Muscle of leg (tissue), 11 donors: ENCODE measurements around the gene PLEK2. TPM values are rescaled to one million over a fixed set of nuclear protein-coding genes. Genes with fewer than 3 reads are reported as not detected.

Experiments used
- DNase-seq: peaks from one replicate; pipeline ENCODE4 v3.0.0; 2013
- H3K27ac ChIP-seq: one replicate; pipeline ENCODE4 v1.5.1; 2013; ENCODE audit warnings: mild to moderate bottlenecking, low read length, control low read depth
- H3K27me3 ChIP-seq: one replicate; pipeline ENCODE4 v1.6.1; 2013; ENCODE audit warnings: low read length; ENCODE audit not compliant: control insufficient read depth, insufficient read depth
- H3K36me3 ChIP-seq: one replicate; pipeline ENCODE4 v1.6.1; 2013; ENCODE audit warnings: low read length; ENCODE audit not compliant: control insufficient read depth, insufficient read depth
- H3K4me1 ChIP-seq: one replicate; pipeline ENCODE4 v1.6.1; 2013; ENCODE audit warnings: low read length; ENCODE audit not compliant: control insufficient read depth, insufficient read depth
- H3K4me3 ChIP-seq: one replicate; pipeline ENCODE4 v1.5.1; 2013; ENCODE audit warnings: low read length, control low read depth
- H3K9me3 ChIP-seq: replicated peaks from 2 replicates; pipeline ENCODE4 v1.6.1; 2013; ENCODE audit warnings: low read depth, low read length; ENCODE audit not compliant: control insufficient read depth
- WGBS: methylation state at CpG from one replicate; pipeline ENCODE4 v1.1.5; 2013; ENCODE audit warnings: missing lambda C conversion rate; ENCODE audit not compliant: insufficient coverage; 5-methylcytosine and 5-hydroxymethylcytosine counted together
- polyA plus RNA-seq, 8 donors: library from polyadenylated mRNA; unstranded; fragments of 120-200 nt; gene quantifications; one replicate each; pipeline versions ENCODE4 v1.2.1 to v1.2.3, GENCODE V29; 2013; ENCODE audit warnings: inconsistent platforms in 1 of 8, low replicate concordance in 1 of 8; ENCODE audit not compliant: insufficient read length in 8 of 8, insufficient read depth in 1 of 8
- total RNA-seq: library from RNA; stranded (reverse); fragments of 120-200 nt; gene quantifications from one replicate; pipeline ENCODE4 v1.2.4, GENCODE V29; 2013

PLEK2 gene
- total and polyA plus RNA-seq, 9 donors = 0.22 to 3.0 (median 0.80) TPM

- Histone ChIP-seq H3K27me3 (peaks cover 9% of the 10 kb centered on the region), H3K9me3 (no peaks in the 10 kb centered on the region)
- 89% methylated on average over 5 of the region's 5 CpGs for WGBS
These were observed 6.2 kb downstream of the PLEK2 start for GRCh38 chr14:67405771-67406170.

GRCh38 chr14:67400434-67400833 is 11.5 kb downstream of the PLEK2 start:
- Histone ChIP-seq H3K4me3 (no peak overlapping the region), H3K4me1 (no peaks in the 10 kb centered on the region), H3K27ac (no peak overlapping the region), H3K27me3 (peaks cover 2% of the 10 kb centered on the region), H3K36me3 (no peaks in the 10 kb centered on the region), H3K9me3 (no peaks in the 10 kb centered on the region)
- 70% methylated on average over 4 of the region's 4 CpGs for WGBS
- no peak for DNase-seq

More at GRCh38 chr14:67405771-67406170, 6.2 kb downstream of the PLEK2 start:
- DNase-seq = no peak
- Histone ChIP-seq H3K27ac (no peak overlapping the region), H3K4me3 (no peak overlapping the region), H3K4me1 (no peaks in the 10 kb centered on the region), H3K36me3 (no peaks in the 10 kb centered on the region)

DNA sequence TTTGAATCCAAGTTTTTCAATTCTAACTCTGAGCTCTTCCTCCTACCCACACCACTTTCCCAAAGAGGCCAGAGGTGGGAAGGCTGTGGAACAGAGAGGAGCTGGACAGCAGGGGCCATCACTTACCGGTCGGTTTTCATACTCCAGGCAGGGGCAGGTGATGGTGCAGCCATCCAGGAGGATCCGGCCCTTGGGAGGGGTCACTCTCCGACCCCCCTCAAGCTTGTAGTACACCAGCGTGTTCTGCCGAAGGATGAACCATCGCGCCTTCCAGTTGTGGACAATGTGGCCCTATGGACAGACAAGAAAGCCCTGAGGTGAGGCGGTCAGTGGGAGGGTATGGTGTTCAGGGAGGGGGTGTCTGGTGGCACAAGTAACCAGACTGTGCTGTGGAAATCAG is 14.4 kb downstream of the PLEK2 start:
- no peak overlapping the region for H3K27ac ChIP-seq
- 98% methylated on average over 9 of the region's 9 CpGs for WGBS

DNA sequence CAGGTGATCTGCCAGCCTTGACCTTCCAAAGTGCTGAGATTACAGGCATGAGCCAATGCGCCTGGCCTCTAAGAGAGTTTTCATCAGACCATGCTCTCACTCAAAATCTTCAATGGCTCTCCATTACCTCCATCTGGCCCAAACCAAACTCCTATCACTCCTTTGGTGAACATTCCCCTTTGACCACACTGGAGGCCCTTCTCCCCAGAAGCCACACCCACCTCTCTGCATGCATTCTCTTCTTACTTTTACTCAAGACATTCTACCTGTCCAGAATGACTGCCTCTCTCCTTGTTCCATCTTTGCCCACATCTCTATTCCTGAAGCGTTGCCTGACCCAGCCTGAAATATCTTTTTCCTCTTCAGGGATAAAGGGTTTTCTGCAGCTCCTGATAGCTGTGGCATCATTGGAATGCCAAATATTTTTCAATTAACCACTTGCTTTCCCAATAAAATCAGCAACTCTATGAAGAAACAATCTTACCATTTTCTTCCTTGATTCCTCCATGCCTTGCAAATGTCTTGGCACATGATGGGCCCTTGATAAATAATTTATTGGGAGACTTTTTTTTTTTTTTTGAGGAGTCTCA is 15.5 kb downstream of the PLEK2 start:
- 61% methylated on average over 2 of the region's 2 CpGs for WGBS
- Histone ChIP-seq H3K36me3 (no peaks in the 10 kb centered on the region), H3K4me3 (no peak overlapping the region), H3K27me3 (peaks cover 2% of the 10 kb centered on the region), H3K4me1 (no peaks in the 10 kb centered on the region), H3K27ac (no peak overlapping the region), H3K9me3 (no peaks in the 10 kb centered on the region)
- no peak for DNase-seq

More for the DNA sequence above, 14.4 kb downstream of the PLEK2 start:
- H3K4me1 ChIP-seq = no peaks in the 10 kb centered on the region
- no peak for DNase-seq
- H3K9me3 ChIP-seq = no peaks in the 10 kb centered on the region
- peaks cover 2% of the 10 kb centered on the region for H3K27me3 ChIP-seq
- no peaks in the 10 kb centered on the region for H3K36me3 ChIP-seq
- no peak overlapping the region for H3K4me3 ChIP-seq

GRCh38 chr14:67395876-67396189 is 16.1 kb downstream of the PLEK2 start:
- 83% methylated on average over 1 of the region's 5 CpGs for WGBS

GRCh38 chr14:67395086-67395875 is 16.7 kb downstream of the PLEK2 start:
- Histone ChIP-seq H3K4me1 (no peaks in the 10 kb centered on the region), H3K4me3 (no peak overlapping the region), H3K36me3 (no peaks in the 10 kb centered on the region), H3K9me3 (no peaks in the 10 kb centered on the region), H3K27ac (no peak overlapping the region), H3K27me3 (no peaks in the 10 kb centered on the region)
- 66% methylated on average over 13 of the region's 16 CpGs for WGBS
- no peak for DNase-seq

More at GRCh38 chr14:67395876-67396189, 16.1 kb downstream of the PLEK2 start:
- H3K27ac ChIP-seq = no peak overlapping the region
- no peak overlapping the region for H3K4me3 ChIP-seq
- H3K27me3 ChIP-seq = peaks cover 2% of the 10 kb centered on the region
- DNase-seq = no peak
- H3K36me3 ChIP-seq = no peaks in the 10 kb centered on the region
- no peaks in the 10 kb centered on the region for H3K9me3 ChIP-seq
- H3K4me1 ChIP-seq = no peaks in the 10 kb centered on the region

DNA sequence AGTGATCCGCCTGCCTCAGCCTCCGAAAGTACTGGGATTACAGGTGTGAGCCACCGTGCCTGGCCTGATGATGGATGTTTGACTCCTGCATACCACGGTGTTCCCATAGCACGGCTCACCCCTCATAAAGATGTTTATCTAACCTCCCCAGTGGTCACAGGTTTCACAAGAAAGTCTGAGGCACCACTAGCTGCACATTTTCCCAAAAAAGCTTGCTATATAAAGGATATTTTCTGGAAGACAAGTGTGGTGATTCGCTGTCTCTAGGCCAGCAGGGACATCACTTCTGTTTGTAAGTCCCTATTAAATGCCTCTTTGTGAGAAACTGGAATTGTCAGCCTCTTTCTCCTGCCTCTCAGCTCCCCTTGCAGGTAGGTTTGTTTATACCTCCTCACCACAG is 18.3 kb downstream of the PLEK2 start:
- H3K27me3 ChIP-seq = no peaks in the 10 kb centered on the region
- no peak for DNase-seq
- H3K4me1 ChIP-seq = no peaks in the 10 kb centered on the region
- no peaks in the 10 kb centered on the region for H3K9me3 ChIP-seq
- H3K36me3 ChIP-seq = no peaks in the 10 kb centered on the region
- no peak overlapping the region for H3K4me3 ChIP-seq
- 45% methylated on average over 3 of the region's 6 CpGs for WGBS
- H3K27ac ChIP-seq = no peak overlapping the region

DNA sequence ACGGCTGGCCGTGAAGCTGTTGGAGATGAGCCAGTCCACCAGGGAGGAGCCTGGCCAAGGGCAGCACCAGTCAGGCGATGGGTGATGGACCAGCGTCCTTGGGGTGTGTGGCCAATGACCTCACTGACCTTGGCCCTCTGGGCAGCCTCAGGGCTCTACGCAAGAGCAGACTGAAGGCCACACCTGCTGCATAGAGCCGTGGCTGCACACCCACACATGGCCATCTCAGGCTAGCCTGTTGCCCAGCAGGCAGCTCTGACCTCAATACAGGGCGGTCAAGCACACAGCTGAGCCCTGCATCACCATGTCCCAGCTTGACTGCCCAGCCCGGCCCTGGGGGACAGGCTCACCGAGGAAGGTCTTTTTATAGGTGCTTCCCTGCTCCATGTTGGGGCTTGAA is 19.2 kb downstream of the PLEK2 start:
- Histone ChIP-seq H3K27ac (no peak overlapping the region), H3K4me1 (no peaks in the 10 kb centered on the region), H3K9me3 (no peaks in the 10 kb centered on the region), H3K27me3 (no peaks in the 10 kb centered on the region), H3K4me3 (no peak overlapping the region), H3K36me3 (no peaks in the 10 kb centered on the region)
- no peak for DNase-seq
- 80% methylated on average over 9 of the region's 9 CpGs for WGBS

DNA sequence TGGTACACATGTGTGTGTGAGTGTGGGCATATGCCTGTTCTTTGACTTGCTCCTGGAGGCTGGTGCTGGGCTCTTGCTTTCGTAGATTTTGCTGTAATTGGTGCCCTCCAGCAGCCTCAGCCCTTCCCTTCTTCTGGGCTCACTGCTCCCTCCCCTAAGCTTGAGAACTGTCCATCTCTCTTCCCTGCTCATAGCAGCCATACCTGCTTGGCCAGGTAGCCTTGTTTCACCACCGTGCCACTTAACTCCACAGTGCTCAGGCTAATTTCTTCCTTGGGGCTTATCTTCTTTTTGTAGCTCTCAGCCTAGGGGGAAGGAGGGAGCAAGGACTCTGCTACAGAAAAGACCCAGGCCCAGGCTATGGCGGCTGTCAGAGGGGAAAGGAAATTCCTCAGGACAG is 19.8 kb downstream of the PLEK2 start:
- Histone ChIP-seq H3K27ac (no peak overlapping the region), H3K4me1 (no peaks in the 10 kb centered on the region), H3K4me3 (no peak overlapping the region), H3K27me3 (no peaks in the 10 kb centered on the region), H3K9me3 (no peaks in the 10 kb centered on the region), H3K36me3 (no peaks in the 10 kb centered on the region)
- no peak for DNase-seq
- 73% methylated on average over 2 of the region's 3 CpGs for WGBS

GRCh38 chr14:67391268-67391667 is 20.7 kb downstream of the PLEK2 start:
- DNase-seq = no peak
- no peak overlapping the region for H3K27ac ChIP-seq
- H3K4me1 ChIP-seq = no peaks in the 10 kb centered on the region
- H3K27me3 ChIP-seq = no peaks in the 10 kb centered on the region
- no peaks in the 10 kb centered on the region for H3K36me3 ChIP-seq
- no peak overlapping the region for H3K4me3 ChIP-seq
- no peaks in the 10 kb centered on the region for H3K9me3 ChIP-seq
- 62% methylated on average over 5 of the region's 6 CpGs for WGBS
